GM12878 (cell line): Measurements from ENCODE around the gene NBEA.

Source experiments
- FOS ChIP-seq: IDR thresholded peaks from 3 replicates; pipeline ENCODE4 v1.6.1; 2011; ENCODE audit warnings: borderline replicate concordance; ENCODE audit not compliant: insufficient read length; ENCODE audit errors: extremely low read depth
- MYC ChIP-seq: IDR thresholded peaks from 2 replicates; pipeline ENCODE4 v1.6.1; 2011; ENCODE audit warnings: mild to moderate bottlenecking, low read length, moderate library complexity, inconsistent platforms; ENCODE audit not compliant: insufficient read depth, insufficient replicate concordance, insufficient read length, severe bottlenecking
- POLR2AphosphoS5 ChIP-seq: IDR thresholded peaks from 2 replicates; pipeline ENCODE4 v1.6.1; 2011; ENCODE audit warnings: mild to moderate bottlenecking, low read length, inconsistent platforms
- ZNF274 ChIP-seq: IDR thresholded peaks from one replicate; pipeline ENCODE4 v1.8.0; 2011; ENCODE audit not compliant: insufficient read length, insufficient read depth

- TF ChIP-seq FOS (no peak), ZNF274 (no peak), MYC (no peak), POLR2AphosphoS5 (no peak)
Observed at GRCh38 chr13:35278917-35279316, 336.8 kb downstream of the NBEA start.
